Measurements from ENCODE around the gene XKR3.
"Not testable (repeated sequence)": the region's sequence is repeated elsewhere in the genome, so short reads cannot be mapped to it uniquely, and the experiment has no call there.

Gene XKR3

DNA sequence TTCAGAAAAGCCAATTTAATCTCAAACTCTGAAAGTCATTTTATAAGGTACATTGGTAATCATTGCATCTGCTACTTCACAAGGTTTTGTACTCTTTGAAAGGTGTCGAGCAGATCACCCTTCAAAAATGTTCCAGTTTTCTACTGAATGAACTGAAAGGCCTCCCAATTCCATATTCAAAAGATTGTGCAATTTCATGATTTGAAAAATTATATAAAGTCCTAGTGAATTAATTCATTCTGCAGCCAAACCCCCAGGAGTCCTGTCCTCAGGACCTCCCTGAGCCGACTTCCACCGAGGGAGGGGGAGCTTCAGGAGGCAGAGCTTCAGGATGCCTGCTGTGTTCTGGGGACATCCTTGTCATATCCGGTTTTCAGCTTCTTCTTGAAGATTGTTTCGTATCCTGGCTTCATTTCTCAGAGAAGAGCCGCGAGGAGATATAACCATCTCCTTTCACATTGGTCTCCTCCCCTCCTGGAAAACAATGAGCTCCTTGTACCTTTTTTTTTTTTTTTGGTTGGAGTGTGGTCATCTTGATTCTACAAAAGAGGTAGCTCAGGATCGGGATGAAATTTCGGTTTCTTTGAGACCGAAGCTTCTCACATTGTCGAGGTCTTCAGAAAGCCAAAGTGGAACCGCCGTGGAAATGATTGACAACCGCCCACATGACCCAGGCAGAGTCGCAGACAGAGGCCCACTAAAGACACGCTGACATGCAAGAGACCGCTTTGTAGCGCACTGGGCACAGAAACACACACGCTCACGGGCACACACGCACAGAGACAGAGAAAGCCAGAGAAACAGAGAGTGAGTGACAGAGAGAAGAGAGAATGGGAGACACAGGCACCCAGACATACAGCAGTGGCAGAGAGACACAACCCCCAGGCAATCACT, 77.7 kb downstream of the XKR3 start:
- H3K4me3 ChIP-seq (replicated peaks; ENCODE audit: insufficient read depth, low read length); H3K27me3 ChIP-seq (ENCODE audit: insufficient read depth, poor library complexity, severe bottlenecking); DNase-seq (ENCODE audit: low read depth in 1 of 2, low spot score in 1 of 2); H3K27ac ChIP-seq (replicated peaks): not testable (repeated sequence)

DNA sequence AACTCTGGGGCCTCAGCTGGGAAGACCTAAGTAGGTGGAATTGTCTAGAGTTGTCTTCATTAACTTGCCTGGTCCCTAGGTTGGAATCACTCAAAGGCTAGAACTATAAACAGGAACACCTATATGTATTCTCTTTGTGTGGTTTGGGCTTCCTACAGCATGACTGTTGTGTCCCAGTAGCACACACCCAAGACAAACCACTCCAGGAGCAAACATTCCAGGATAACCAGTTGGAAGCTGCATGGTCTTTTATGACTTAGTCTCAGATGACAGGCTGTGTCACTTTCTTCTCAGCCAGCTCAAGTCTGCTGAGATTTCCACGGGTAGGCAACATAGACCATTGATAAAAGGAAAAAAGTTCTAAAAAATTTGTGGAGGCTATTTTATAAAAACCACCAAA, 90.9 kb downstream of the XKR3 start:
- H3K4me3 ChIP-seq (replicated peaks; ENCODE audit: insufficient read depth, low read length); H3K27ac ChIP-seq (replicated peaks); H3K27me3 ChIP-seq (ENCODE audit: insufficient read depth, poor library complexity, severe bottlenecking); DNase-seq (ENCODE audit: low read depth in 1 of 2, low spot score in 1 of 2): not testable (repeated sequence)
